T-helper 22 cell (primary cell): ENCODE measurements around the gene MAP3K7.
A peak's percentile ranks its signal among the peaks of the same experiment; 100 is the strongest.

Source experiments
- DNase-seq: peaks from one replicate; pipeline ENCODE4 v3.0.0-alpha.2; 2020; ENCODE audit warnings: low read depth

Gene MAP3K7

GRCh38 chr6:90484385-90484784, 102.5 kb downstream of the MAP3K7 start:
- no peak for DNase-seq

GRCh38 chr6:90483956-90484355, 102.9 kb downstream of the MAP3K7 start:
- no peak for DNase-seq

DNA sequence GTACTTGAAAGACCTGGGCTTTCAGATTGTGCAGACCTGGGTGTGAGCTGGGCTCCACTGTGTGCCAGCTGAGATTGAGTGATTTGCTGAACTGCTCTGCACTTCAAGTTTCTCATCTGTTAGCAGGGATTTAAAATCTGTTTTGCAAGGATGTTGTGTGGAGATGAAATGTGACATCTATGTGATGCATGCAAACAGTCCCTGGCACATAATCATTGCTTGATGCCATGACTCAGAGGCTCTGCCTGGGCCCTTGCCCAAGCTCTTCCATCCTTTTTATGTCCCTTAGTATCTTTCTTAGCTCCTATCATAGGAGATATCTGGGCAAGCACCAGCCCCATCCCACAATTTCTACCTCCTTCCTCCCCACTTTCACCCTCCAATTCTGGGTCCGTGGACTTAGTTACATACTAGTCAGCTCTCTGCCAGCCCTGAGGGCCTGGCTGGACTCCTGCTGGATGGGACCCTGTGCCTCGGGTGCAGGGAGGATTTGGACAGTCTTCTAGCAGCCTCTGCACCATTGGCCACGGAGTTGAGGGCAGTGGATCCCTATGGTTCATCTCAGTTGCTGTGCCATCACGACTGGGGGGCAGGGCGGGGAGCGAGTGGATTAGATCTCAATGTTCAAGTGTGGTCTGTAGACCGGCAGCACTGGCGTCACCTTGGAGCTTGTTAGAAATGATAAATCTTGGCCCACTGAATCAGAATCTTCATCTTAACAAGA, 103.6 kb downstream of the MAP3K7 start:
- DNase-seq: no peak

DNA sequence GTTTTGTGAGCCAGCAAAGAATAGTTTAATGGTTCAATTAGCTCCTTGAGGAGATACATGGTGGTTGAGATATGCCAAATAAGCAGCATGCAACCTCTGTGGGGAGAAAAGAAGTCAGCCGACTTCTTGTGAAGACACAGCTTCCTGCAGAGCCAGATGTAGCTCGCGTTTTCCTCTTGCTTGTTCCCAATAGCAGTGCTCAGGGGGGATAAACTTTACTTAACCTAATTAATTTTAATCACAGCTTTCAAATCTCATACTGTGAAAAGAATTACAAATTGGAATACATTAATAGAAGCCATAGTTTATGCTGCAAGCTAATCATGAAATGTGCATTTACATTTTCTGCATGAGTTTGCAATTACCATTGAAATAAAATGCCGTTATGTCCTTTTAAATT, 106.2 kb downstream of the MAP3K7 start:
- no peak for DNase-seq

DNA sequence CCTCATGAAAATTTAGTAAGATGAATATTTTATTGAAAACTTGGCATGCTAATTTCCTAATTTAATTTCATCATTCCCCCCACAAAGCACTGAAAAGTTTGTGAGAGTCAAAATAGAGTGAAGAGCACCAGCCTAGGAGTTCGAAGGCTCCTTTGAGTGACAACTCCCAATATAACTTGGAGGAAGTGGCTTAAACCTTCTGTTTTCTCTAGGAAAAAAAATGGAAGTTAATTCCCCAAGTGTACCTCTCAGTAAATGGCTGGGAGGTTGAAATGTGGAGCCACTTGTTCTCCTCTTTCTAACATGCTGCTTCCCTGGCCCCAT, 107.3 kb downstream of the MAP3K7 start:
- DNase-seq: no peak

GRCh38 chr6:90478789-90479602, 107.9 kb downstream of the MAP3K7 start:
- peak; percentile 70 for DNase-seq

DNA sequence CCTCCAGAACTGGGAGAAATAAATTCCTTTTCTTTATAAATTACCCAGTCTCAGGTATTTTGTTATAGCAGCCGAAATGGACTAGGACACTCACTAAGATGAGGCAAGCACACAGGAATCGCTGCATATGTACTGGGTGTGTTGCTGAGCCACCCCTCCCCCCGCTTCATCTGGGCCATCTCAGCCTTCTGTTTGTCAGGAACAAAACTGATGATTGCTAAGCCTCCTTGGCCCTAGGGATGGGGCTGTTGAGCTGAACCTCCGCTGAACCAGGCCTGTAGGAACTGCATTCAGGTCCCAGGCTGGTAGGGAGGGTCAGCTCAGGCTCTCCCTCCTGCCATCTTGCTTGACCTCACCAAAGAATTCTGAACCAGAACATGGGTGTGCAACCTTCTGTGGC, 108.6 kb downstream of the MAP3K7 start:
- no peak for DNase-seq

DNA sequence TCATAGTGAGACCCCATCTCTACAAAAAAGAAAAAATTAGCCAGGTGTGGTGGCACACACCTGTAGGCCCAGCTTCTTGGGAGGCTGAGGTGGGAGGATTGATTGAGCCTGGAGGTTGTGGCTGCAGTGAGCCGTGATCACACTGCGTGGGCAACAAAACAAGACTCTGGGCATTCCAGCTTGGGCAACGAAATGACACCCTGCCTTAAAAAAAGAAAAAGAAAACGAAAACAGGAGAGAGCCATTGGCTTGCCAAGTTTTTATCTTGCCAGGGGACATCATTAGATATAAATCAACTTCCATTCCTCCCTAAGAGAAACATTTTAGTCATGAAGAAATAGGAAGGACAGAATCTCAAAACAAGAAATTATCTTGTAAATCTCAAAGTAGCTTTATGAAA, 109.5 kb downstream of the MAP3K7 start:
- DNase-seq: no peak

- no peak for DNase-seq
These were observed 114.2 kb downstream of the MAP3K7 start for GRCh38 chr6:90472716-90473115.

GRCh38 chr6:90471263-90471662, 115.6 kb downstream of the MAP3K7 start:
- DNase-seq: no peak

- DNase-seq: no peak
These were observed 117.0 kb downstream of the MAP3K7 start for GRCh38 chr6:90469906-90470305.

- no peak for DNase-seq
These were observed 118.0 kb downstream of the MAP3K7 start for GRCh38 chr6:90468859-90469258.

- no peak for DNase-seq
These were observed 118.8 kb downstream of the MAP3K7 start for GRCh38 chr6:90468080-90468479.

GRCh38 chr6:90467546-90467945, 119.3 kb downstream of the MAP3K7 start:
- no peak for DNase-seq

DNA sequence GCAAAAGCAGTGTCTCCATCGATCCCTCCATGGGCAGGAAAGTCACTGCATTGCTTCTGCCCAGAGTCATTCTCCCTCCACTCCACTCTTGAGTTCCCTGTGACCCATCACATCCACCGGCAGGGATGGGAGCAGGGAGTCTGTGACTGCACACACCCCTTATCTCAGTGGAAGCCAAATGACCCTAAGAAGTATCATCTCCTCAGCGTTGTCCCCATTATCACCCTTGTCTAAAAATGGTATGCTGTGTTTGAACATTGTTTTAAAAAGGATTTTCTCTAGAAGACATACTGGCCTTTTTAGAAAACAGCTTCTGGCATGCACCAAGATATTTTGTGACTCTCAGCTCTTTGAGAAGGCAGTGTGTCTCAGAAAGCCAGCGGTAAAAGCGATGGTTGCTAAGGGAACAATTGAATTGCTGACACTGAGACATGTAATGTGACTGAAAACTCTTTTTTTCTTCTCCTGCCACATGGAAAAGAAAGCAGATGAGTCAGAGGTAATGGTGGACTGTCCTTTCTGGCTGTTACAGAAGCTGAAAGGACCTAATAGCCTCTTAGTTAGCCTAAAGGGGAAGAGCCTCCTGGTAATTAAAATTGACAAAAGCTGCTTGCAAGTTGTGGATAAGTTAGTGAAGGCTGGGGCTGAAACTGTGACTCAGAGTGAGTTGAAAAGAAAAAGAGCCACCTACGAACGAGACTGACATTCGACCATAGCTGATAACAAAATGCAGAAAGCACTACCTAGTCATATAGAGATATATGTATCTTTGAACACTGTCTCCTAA, 120.5 kb downstream of the MAP3K7 start:
- no peak for DNase-seq

GRCh38 chr6:90465686-90466085, 121.2 kb downstream of the MAP3K7 start:
- DNase-seq: no peak

DNA sequence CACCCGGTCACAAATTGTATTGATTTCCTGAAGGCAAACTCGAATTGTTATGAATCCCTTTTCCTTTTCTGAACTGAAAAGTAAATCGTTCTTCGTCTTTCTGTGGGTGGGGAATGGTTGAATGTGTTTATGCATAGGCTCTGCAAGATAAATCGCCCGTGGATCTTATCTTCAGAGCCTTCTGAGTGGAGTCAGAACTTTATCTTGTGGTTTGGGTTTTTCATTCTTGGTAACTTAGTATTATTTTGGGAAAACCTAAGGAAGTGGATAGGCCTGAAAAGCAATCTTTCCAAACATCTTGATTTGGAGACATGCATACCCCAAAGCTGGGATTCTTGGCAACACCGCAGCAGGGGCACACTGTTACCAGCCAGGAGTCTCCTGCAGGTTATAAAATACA, 122.4 kb downstream of the MAP3K7 start:
- no peak for DNase-seq

DNA sequence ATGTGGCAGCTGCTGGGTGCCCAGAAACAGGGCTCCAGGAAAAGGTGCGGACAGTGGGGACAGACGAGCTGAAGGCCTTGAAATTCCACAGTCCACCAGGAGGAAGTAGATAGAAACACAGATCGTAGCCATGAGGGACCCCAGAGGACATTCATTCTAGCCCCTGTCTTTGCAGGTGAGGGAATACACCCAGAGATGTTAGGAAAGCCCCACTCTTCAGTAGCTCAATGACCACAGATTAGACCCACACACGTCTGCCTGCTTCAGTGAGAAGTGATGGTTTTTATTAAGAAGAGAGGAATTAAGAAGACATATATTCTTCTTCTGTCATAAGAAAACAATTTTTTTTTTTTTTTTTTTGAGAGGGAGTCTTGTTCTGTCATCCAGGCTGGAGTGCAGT, 123.0 kb downstream of the MAP3K7 start:
- DNase-seq: no peak
